Measurements from ENCODE around the gene APOOL. TPM values are rescaled to one million over a fixed set of nuclear protein-coding genes. Genes with fewer than 3 reads are reported as not detected.

The APOOL gene
- total RNA-seq, 2 experiments from 2014 or later: 15.4 to 16.5 TPM

DNA sequence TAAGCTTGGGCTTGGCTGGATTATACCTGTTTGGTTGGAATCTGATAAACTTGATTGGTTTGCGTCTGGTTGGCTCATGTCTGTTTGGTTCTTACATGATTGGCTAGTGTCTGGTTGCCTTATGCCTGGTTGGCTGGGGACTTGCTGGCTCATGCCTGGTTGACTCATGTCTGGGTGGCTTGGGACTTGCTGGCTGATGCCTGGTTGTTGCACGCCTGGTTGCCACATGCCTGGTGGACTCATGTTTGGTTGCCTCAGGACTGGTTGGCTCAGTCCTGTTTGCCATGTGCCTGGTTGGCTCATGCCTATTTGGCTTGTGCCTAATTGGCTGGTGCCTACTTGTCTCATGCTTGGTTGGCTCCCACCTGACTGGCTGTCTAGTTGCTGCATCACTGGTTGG, 104.5 kb downstream of the APOOL start:
- H3K4me1 Mint-ChIP-seq (ENCODE audit: low read depth): no peaks in the 10 kb centered on the region
- intact Hi-C loops (cut with micrococcal nuclease): no loop called here
- no peaks in the 10 kb centered on the region for H3K27me3 Mint-ChIP-seq
- CTCF ChIA-PET: no interaction called here
- no peak overlapping the region for H3K4me3 Mint-ChIP-seq
- no peaks in the 10 kb centered on the region for H3K36me3 Mint-ChIP-seq (ENCODE audit: low read depth)
- TF ChIP-seq, protein P1, sequence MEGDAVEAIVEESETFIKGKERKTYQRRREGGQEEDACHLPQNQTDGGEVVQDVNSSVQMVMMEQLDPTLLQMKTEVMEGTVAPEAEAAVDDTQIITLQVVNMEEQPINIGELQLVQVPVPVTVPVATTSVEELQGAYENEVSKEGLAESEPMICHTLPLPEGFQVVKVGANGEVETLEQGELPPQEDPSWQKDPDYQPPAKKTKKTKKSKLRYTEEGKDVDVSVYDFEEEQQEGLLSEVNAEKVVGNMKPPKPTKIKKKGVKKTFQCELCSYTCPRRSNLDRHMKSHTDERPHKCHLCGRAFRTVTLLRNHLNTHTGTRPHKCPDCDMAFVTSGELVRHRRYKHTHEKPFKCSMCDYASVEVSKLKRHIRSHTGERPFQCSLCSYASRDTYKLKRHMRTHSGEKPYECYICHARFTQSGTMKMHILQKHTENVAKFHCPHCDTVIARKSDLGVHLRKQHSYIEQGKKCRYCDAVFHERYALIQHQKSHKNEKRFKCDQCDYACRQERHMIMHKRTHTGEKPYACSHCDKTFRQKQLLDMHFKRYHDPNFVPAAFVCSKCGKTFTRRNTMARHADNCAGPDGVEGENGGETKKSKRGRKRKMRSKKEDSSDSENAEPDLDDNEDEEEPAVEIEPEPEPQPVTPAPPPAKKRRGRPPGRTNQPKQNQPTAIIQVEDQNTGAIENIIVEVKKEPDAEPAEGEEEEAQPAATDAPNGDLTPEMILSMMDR (IDR thresholded peaks at IDR 0.05): no peak
- H3K27ac Mint-ChIP-seq: no peak overlapping the region
- POLR2A ChIA-PET: no interaction called here
- no peak for ATAC-seq
- no peak for DNase-seq
- no peaks in the 10 kb centered on the region for H3K9me3 Mint-ChIP-seq

DNA sequence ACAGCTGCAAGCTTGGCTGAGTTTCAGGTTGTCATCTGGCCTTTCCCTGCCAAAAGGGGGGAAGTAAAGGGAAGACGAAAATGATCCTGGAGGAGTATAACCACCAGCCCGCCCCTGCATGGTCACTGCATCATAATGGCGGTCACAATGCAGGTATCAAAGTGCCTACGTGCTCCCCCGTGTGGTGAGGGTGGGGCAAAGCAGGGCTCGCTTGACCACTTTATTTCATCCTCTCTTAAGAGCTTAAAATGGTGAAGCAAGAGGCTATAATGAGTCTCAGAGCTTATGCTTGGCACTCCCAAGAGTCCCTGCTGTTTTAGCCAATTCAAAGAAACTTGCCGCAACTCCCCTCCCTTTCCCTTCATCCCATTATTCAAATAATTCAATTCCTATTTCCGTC, 105.6 kb downstream of the APOOL start:
- POLR2A ChIA-PET: no interaction called here
- no peak for ATAC-seq
- no peaks in the 10 kb centered on the region for H3K36me3 Mint-ChIP-seq (ENCODE audit: low read depth)

DNA sequence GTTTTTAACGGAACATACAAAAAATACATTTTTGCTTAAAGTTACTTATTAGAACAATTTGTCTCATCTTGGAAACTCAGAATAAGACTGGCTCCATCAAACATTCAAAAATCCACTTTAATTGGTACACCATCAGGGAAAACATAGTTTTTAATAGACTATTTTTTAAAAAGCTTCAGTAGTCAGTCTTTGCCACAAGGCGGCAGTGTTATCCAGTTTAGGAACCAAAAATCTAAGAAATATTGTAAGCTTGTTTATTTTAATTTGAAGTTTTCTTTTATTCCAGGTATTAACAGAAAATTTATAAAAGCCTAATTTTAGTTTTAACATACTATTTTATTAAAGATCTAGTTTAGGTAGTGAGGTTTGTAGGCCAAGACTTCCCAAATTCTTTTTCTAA, 107.7 kb downstream of the APOOL start:
- no peak overlapping the region for H3K27ac Mint-ChIP-seq
- H3K4me1 Mint-ChIP-seq (ENCODE audit: low read depth): no peaks in the 10 kb centered on the region
- no peak for ATAC-seq
- TF ChIP-seq, protein P1 (IDR thresholded peaks at IDR 0.05): peak; percentile 30
- no peaks in the 10 kb centered on the region for H3K36me3 Mint-ChIP-seq (ENCODE audit: low read depth)
- intact Hi-C loops (cut with micrococcal nuclease): loop anchor here (10.0 kb wide), 1 partner anchor 433 kb away; no protein-coding TSS in a partner anchor
- POLR2A ChIA-PET: no interaction called here
- CTCF ChIA-PET: interaction anchor here (1.1 to 1.2 kb wide), 2 partner anchors 30 to 426 kb away, joined by 3 to 5 read pairs; no protein-coding TSS in a partner anchor
- H3K27me3 Mint-ChIP-seq: no peaks in the 10 kb centered on the region
- DNase-seq: peak; percentile 7
- no peaks in the 10 kb centered on the region for H3K9me3 Mint-ChIP-seq
- no peak overlapping the region for H3K4me3 Mint-ChIP-seq

More for the DNA sequence above, 105.6 kb downstream of the APOOL start:
- H3K27me3 Mint-ChIP-seq: no peaks in the 10 kb centered on the region
- no peaks in the 10 kb centered on the region for H3K4me1 Mint-ChIP-seq (ENCODE audit: low read depth)
- intact Hi-C loops (cut with micrococcal nuclease): no loop called here
- CTCF ChIA-PET: interaction anchor here (1.2 kb wide), 1 partner anchor 11 kb away, joined by 5 read pairs; no protein-coding TSS in a partner anchor
- TF ChIP-seq, protein P1 (IDR thresholded peaks at IDR 0.05): no peak
- DNase-seq: peak; percentile 12
- H3K4me3 Mint-ChIP-seq: no peak overlapping the region
- no peaks in the 10 kb centered on the region for H3K9me3 Mint-ChIP-seq
- H3K27ac Mint-ChIP-seq: no peak overlapping the region

DNA sequence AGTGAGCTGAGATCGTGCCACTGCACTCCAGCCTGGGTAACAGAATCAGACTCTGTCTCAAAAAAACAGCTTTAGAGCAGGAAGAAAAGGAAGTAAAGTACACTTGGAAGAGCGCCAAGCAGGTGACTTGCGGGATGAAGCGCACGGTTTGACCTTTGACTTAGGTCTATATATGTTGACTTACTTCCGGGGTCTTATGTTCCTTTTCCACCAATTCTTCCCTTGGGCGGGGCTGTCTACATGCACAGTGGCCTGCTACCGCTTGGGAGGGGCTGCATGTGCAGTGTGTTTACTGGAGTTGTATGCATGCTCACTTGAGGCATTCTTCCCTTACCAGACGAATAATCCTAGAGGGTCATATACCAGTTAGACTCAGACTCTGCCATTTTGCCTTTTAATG, 108.6 kb downstream of the APOOL start:
- ATAC-seq (no peak), DNase-seq (no peak)
- no peak overlapping the region for H3K27ac Mint-ChIP-seq
- intact Hi-C loops (cut with micrococcal nuclease): loop anchor here (10.0 kb wide), 1 partner anchor 433 kb away; no protein-coding TSS in a partner anchor
- no peaks in the 10 kb centered on the region for H3K9me3 Mint-ChIP-seq
- no peak overlapping the region for H3K4me3 Mint-ChIP-seq
- ChIA-PET CTCF (interaction anchor here (1.1 to 1.7 kb wide), 2 partner anchors 14 to 31 kb away, joined by 3 to 4 read pairs; no protein-coding TSS in a partner anchor), POLR2A (no interaction called here)
- no peaks in the 10 kb centered on the region for H3K4me1 Mint-ChIP-seq (ENCODE audit: low read depth)
- TF ChIP-seq, protein P1 (IDR thresholded peaks at IDR 0.05): no peak
- no peaks in the 10 kb centered on the region for H3K36me3 Mint-ChIP-seq (ENCODE audit: low read depth)
- no peaks in the 10 kb centered on the region for H3K27me3 Mint-ChIP-seq

DNA sequence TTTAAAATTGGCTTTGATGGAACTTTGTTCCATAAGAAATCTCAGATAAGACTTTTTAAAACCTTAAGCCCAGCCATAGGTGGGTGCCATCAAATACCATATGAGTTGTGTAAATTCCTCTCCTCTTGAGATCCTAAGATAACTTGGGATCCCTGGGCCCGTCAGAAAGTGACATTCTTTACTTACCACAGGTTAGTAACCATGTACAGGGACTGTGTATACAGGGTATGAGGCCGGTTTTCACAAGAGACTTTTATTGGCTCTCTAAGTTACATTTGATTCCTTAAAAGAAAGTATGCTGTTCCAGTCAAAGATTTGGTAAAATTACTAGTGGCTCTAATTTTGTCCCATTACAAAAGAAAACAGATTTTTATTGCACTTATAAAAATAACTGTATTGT, 110.1 kb downstream of the APOOL start:
- TF ChIP-seq, protein P1 (IDR thresholded peaks at IDR 0.05): no peak
- ChIA-PET CTCF (interaction anchor here (1.7 kb wide), 1 partner anchor 12 kb away, joined by 4 read pairs; no protein-coding TSS in a partner anchor), POLR2A (no interaction called here)
- DNase-seq (no peak), ATAC-seq (no peak)
- no peaks in the 10 kb centered on the region for H3K36me3 Mint-ChIP-seq (ENCODE audit: low read depth)
- H3K27ac Mint-ChIP-seq: no peak overlapping the region
- no peaks in the 10 kb centered on the region for H3K4me1 Mint-ChIP-seq (ENCODE audit: low read depth)
- H3K4me3 Mint-ChIP-seq: no peak overlapping the region
- H3K9me3 Mint-ChIP-seq: no peaks in the 10 kb centered on the region
- no peaks in the 10 kb centered on the region for H3K27me3 Mint-ChIP-seq
- intact Hi-C loops (cut with micrococcal nuclease): loop anchor here (10.0 kb wide), 1 partner anchor 431 kb away; no protein-coding TSS in a partner anchor
